K562 (cell line): ENCODE measurements around the gene EPB42. TPM values are rescaled to one million over a fixed set of nuclear protein-coding genes. Genes with fewer than 3 reads are reported as not detected.

ENCODE experiments used
- ARID3A ChIP-seq: IDR thresholded peaks from 2 replicates; pipeline ENCODE4 v1.6.1; 2012; ENCODE audit warnings: low read depth, low read length, improper control_type of control experiment, borderline replicate concordance
- BMI1 ChIP-seq: fragments of 150-350 bp; IDR thresholded peaks from 2 replicates; pipeline ENCODE4 v1.6.1; 2014; ENCODE audit warnings: low read length
- CBX8 ChIP-seq: fragments of 200-600 bp; sonication (generic); IDR thresholded peaks from 2 replicates; pipeline ENCODE4 v1.6.1; 2012; ENCODE audit warnings: borderline replicate concordance, mixed run types, low read depth, mild to moderate bottlenecking, moderate library complexity, mixed read lengths, low read length, control low read depth, inconsistent platforms; ENCODE audit not compliant: poor library complexity, severe bottlenecking; ENCODE audit errors: extremely low read depth
- EGR1 ChIP-seq: fragments of 450-650 bp; conservative IDR thresholded peaks from 2 replicates; pipeline ENCODE4 v1.6.1; 2017; ENCODE audit warnings: mild to moderate bottlenecking
- EHMT2 ChIP-seq: fragments of 450-650 bp; IDR thresholded peaks from 2 replicates; pipeline ENCODE4 v1.6.1; 2018; ENCODE audit warnings: antibody characterized with exemption
- FOXK2 ChIP-seq, 2 experiments: fragments of 450-650 bp; IDR thresholded peaks in 1 of 2; conservative IDR thresholded peaks in 1 of 2; 2 replicates each; pipeline ENCODE4 v1.6.1; 2016; ENCODE audit warnings: low read depth in 2 of 2, mild to moderate bottlenecking in 1 of 2
- IFI16 ChIP-seq: fragments of 250-450 bp; sonication (Bioruptor Pico); IDR thresholded peaks from 2 replicates; pipeline ENCODE4 v2.1.2; 2022; ENCODE audit warnings: mild to moderate bottlenecking, inconsistent platforms
- NR4A1 ChIP-seq, 2 experiments: fragments of 250-450 bp in 1 of 2; fragments of 450-650 bp in 1 of 2; sonication (Bioruptor Pico) in 1 of 2; IDR thresholded peaks; 2 replicates each; pipeline versions ENCODE4 v1.4.0 to v1.6.1; 2016 to 2020; ENCODE audit warnings: mild to moderate bottlenecking in 2 of 2, missing compliant biosample characterization in 1 of 2, missing genetic modification characterization in 1 of 2, moderate library complexity in 1 of 2
- PHF20 ChIP-seq: fragments of 450-650 bp; IDR thresholded peaks from 2 replicates; pipeline ENCODE4 v1.6.1; 2018; ENCODE audit not compliant: partially characterized antibody
- SMAD3 ChIP-seq: fragments of 450-650 bp; formaldehyde crosslinking; conservative IDR thresholded peaks from 2 replicates; pipeline ENCODE4 v1.4.0; 2020; ENCODE audit warnings: mild to moderate bottlenecking
- TAL1 ChIP-seq: fragments of 450-650 bp; IDR thresholded peaks from 2 replicates; pipeline ENCODE4 v1.6.1; 2016; ENCODE audit warnings: mild to moderate bottlenecking
- TBL1XR1 ChIP-seq, 2 experiments: IDR thresholded peaks; 2 replicates each; pipeline ENCODE4 v1.6.1; 2012; ENCODE audit warnings: improper control_type of control experiment in 2 of 2, low read length in 2 of 2, mild to moderate bottlenecking in 1 of 2
- TCF3 ChIP-seq: sonication (generic); formaldehyde crosslinking; IDR thresholded peaks from 2 replicates; pipeline ENCODE4 v1.4.0; 2020; ENCODE audit warnings: mild to moderate bottlenecking, missing genetic modification reagents
- ZNF121 ChIP-seq: sonication (generic); formaldehyde crosslinking; conservative IDR thresholded peaks from 2 replicates; pipeline ENCODE4 v1.8.0; 2022; ENCODE audit warnings: missing genetic modification reagents
- ZNF224 ChIP-seq: sonication (generic); formaldehyde crosslinking; IDR thresholded peaks from 2 replicates; pipeline ENCODE4 v1.8.0; 2022; ENCODE audit warnings: mild to moderate bottlenecking, missing genetic modification reagents
- ZNF75A ChIP-seq: fragments of 450-650 bp; formaldehyde crosslinking; IDR thresholded peaks from 2 replicates; pipeline ENCODE4 v1.4.0; 2020; ENCODE audit warnings: mild to moderate bottlenecking
- ZNF780A ChIP-seq: fragments of 250-450 bp; sonication (Bioruptor Pico); IDR thresholded peaks from 2 replicates; pipeline ENCODE4 v1.5.0; 2021; ENCODE audit warnings: mild to moderate bottlenecking
- polyA plus RNA-seq, 8 experiments: library from polyadenylated mRNA; depleted of rRNA in 4 of 8; stranded (reverse) in 5 of 8; unstranded in 3 of 8; fragments of >200 nt; fragmentation: Nextera tagmentation in 2 of 8; fragmentation: Illumina TruSeq in 1 of 8; extraction: Ambion mirVana in 2 of 8; extraction: Trizol in 1 of 8; gene quantifications; 2 replicates each; pipeline versions ENCODE4 v1.2.1 to v1.2.3, GENCODE V29; 2011 to 2014; ENCODE audit warnings: inconsistent platforms in 1 of 8, missing spikeins in 1 of 8
- total RNA-seq, 7 experiments: library from RNA; depleted of rRNA in 6 of 7; stranded (reverse); fragments of >200 nt in 6 of 7; fragmentation: Illumina TruSeq in 2 of 7; extraction: Trizol in 2 of 7; gene quantifications; 2 replicates each; pipeline versions ENCODE4 v1.2.1 to v1.2.3, GENCODE V29; 2011 to 2021; ENCODE audit warnings: low replicate concordance in 1 of 7
- TF ChIP-seq, protein P1 (sequence below), 2 experiments: fragments of 250-450 bp in 1 of 2; fragments of 450-650 bp in 1 of 2; sonication (Bioruptor Pico) in 1 of 2; IDR thresholded peaks; 2 replicates each; pipeline versions ENCODE4 v1.6.1 to v1.8.0; 2016 to 2021; ENCODE audit warnings: mild to moderate bottlenecking in 2 of 2, moderate library complexity in 2 of 2, missing compliant biosample characterization in 1 of 2, missing genetic modification characterization in 1 of 2
- TF ChIP-seq, protein P2 (sequence below): fragments of 250-450 bp; sonication (Bioruptor Pico); IDR thresholded peaks from 2 replicates; pipeline ENCODE4 v1.5.0; 2020; ENCODE audit warnings: mild to moderate bottlenecking
- TF ChIP-seq, protein P3 (sequence below): fragments of 250-450 bp; sonication (Bioruptor Pico); IDR thresholded peaks from 2 replicates; pipeline ENCODE4 v1.5.0; 2021
- TF ChIP-seq, protein P4 (sequence below): fragments of 450-650 bp; formaldehyde crosslinking; IDR thresholded peaks from 2 replicates; pipeline ENCODE4 v1.4.0; 2022; ENCODE audit warnings: missing genetic modification characterization

The EPB42 gene
- total and polyA plus RNA-seq, 9 of the 15 experiments (the other 6 are each of a cell fraction or from before 2014, with no cell fraction given), result 0.38 to 2.3 (median 1.4) TPM

DNA sequence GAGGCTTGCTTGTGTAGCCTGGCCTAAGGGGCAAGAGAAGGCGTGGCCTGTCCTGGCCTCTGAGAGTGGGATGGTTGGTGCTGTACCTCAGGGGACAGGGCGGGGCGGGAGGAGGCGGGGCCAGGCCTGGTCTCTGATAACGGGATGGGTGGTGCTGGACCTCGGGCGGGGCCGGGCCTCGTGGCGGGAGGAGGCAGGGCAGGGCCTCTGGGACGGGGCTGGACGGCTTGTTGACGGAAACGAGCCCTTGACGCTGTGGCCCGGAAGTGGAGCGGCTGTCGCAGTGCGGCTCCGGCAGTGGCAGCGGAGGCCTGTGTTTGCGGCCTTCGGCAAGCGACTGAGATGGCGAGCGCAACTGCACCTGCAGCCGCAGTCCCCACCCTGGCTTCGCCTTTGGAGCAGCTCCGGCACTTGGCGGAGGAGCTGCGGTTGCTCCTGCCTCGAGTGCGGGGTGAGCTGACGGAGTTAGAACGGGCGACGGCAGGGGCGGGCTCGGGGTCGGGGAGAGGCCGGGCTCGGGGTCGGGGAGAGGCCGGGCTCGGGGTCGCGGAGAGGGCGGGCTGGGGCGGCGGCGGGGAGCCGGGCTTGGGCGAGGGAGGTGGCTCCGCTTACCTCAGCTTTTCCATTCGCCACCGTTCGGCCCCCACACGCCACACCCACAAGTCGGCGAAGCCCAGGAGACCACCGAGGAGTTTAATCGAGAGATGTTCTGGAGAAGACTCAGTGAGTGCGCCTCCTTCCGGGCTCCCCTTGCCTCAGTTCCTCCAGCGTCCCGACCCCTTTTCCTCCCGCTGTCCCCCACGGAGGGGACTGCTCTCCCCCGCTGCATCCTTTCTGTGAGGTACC, 35.4 kb downstream of the EPB42 start, which contains the start of gene CCNDBP1 (continued):
- TF ChIP-seq ARID3A (no peak), EHMT2 (peak; percentile 44; the same call in 1 of the 2 replicates), IFI16 (CRISPR knock-in tag) (no peak), PHF20 (peak; percentile 91), ZNF780A (no peak), EGR1 (no peak), ZNF224 (CRISPR knock-in tag) (no peak), FOXK2 (conservative IDR thresholded peaks at IDR 0.05 in 1 of 2, IDR thresholded peaks at IDR 0.05 in 1 of 2; ENCODE audit: low read depth in 2 of 2) (peak; percentile 99 to 100), ZNF121 (no peak), BMI1 (no peak), NR4A1 (CRISPR knock-in tag; IDR thresholded peaks at IDR 0.05) (0 out of 2 replicates have a peak, but pooled peaks have one; percentile 45), NR4A1 (tag; IDR thresholded peaks at IDR 0.05) (no peak), CBX8 (no peak), TAL1 (no peak), SMAD3 (CRISPR knock-in tag) (0 out of 2 replicates have a peak, but pooled peaks have one; percentile 17), TCF3 (CRISPR knock-in tag) (peak; percentile 39; the same call in 1 of the 2 replicates), ZNF75A (CRISPR knock-in tag) (no peak), TBL1XR1 (IDR thresholded peaks at IDR 0.05; ENCODE audit: low read length in 2 of 2) (peak in 1 of 2 experiments; percentile 58; a peak in 1 of 4 replicates)
- TF ChIP-seq, protein P1, sequence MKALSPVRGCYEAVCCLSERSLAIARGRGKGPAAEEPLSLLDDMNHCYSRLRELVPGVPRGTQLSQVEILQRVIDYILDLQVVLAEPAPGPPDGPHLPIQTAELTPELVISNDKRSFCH (CRISPR knock-in tag; IDR thresholded peaks at IDR 0.05), result no peak
- TF ChIP-seq, protein P1 (tag; IDR thresholded peaks at IDR 0.05), result no peak
- TF ChIP-seq, protein P2, sequence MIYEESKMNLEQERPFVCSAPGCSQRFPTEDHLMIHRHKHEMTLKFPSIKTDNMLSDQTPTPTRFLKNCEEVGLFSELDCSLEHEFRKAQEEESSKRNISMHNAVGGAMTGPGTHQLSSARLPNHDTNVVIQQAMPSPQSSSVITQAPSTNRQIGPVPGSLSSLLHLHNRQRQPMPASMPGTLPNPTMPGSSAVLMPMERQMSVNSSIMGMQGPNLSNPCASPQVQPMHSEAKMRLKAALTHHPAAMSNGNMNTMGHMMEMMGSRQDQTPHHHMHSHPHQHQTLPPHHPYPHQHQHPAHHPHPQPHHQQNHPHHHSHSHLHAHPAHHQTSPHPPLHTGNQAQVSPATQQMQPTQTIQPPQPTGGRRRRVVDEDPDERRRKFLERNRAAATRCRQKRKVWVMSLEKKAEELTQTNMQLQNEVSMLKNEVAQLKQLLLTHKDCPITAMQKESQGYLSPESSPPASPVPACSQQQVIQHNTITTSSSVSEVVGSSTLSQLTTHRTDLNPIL (CRISPR knock-in tag), result no peak
- TF ChIP-seq, protein P3, sequence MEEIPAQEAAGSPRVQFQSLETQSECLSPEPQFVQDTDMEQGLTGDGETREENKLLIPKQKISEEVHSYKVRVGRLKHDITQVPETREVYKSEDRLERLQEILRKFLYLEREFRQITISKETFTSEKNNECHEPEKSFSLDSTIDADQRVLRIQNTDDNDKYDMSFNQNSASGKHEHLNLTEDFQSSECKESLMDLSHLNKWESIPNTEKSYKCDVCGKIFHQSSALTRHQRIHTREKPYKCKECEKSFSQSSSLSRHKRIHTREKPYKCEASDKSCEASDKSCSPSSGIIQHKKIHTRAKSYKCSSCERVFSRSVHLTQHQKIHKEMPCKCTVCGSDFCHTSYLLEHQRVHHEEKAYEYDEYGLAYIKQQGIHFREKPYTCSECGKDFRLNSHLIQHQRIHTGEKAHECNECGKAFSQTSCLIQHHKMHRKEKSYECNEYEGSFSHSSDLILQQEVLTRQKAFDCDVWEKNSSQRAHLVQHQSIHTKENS, result no peak
- TF ChIP-seq, protein P4, sequence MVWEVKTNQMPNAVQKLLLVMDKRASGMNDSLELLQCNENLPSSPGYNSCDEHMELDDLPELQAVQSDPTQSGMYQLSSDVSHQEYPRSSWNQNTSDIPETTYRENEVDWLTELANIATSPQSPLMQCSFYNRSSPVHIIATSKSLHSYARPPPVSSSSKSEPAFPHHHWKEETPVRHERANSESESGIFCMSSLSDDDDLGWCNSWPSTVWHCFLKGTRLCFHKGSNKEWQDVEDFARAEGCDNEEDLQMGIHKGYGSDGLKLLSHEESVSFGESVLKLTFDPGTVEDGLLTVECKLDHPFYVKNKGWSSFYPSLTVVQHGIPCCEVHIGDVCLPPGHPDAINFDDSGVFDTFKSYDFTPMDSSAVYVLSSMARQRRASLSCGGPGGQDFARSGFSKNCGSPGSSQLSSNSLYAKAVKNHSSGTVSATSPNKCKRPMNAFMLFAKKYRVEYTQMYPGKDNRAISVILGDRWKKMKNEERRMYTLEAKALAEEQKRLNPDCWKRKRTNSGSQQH, result peak; percentile 85
